Subcutaneous adipose tissue (tissue), 4 donors: Measurements from ENCODE around the gene TRIM14. TPM values are rescaled to one million over a fixed set of nuclear protein-coding genes. Genes with fewer than 3 reads are reported as not detected.

Experiments used
- CTCF ChIP-seq: fragments of 450-650 bp; IDR thresholded peaks from one replicate; pipeline ENCODE4 v1.5.1; 2016; ENCODE audit warnings: low read depth, mild to moderate bottlenecking, control low read depth, antibody characterized with exemption, moderate library complexity
- total RNA-seq, 4 donors: library from RNA; depleted of rRNA; stranded (reverse); fragments of >200 nt; gene quantifications; one replicate each; pipeline ENCODE4 v1.1.0, GENCODE V29; 2016

The TRIM14 gene
- total RNA-seq, 4 donors from 2014 or later = 10.7 to 44.2 (median 18.2) TPM

DNA sequence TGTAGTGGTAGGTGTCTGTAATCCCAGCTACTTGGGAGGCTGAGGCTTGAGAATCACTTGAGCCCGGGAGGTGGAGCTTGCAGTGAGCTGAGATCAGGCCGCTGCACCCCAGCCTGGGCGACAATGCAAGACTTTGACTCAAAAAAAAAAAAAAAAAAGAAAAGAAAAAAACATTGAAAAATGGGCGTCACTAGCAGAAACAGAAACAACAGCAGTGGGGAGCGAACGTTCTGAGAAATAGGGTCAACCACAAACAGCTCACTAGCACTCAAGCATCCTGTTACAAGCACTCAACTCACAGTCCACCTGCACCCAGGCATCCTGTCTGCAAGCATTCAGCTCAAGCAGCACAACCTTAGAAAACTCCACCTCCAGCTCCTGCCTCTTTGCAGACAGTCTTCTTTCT lies 17.2 kb downstream of the TRIM14 start:
- TF ChIP-seq CTCF = no peak

DNA sequence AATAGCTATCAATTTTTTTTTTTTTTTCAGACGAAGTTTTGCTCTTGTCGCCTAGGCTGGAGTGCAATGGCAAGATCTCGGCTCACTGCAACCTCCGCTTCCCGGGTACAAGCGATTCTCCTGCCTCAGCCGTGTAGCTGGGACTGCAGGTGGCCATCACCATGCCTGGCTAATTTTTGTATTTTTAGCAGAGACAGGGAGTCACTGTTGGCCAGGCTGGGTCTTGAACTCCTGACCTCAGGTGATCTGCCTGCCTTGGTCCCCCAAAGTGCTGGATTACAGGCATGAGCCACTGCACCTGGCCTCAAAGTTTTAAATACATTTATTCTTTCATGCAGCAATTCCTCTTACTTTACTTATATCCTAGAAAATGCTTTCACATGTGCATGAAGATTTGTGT lies 17.6 kb downstream of the TRIM14 start:
- TF ChIP-seq CTCF = no peak

DNA sequence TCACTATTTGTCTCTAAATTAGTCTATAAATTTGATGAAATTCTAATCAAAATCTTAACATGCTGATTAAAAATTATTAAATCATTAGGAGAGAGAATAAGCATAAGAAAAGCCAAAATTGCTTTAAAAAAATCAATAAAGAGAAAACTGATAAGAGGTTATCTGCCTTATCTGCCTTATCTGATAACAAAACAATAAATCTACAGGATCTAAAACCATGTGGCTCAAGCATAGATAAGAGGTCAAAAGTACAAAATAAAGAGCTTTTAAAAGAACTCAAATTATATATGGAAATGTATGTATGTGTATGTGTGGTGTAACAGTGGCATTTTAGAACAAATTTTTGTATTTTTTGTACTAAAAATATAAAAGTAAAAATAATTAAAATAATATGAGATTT lies 18.6 kb downstream of the TRIM14 start:
- no peak for TF ChIP-seq CTCF

DNA sequence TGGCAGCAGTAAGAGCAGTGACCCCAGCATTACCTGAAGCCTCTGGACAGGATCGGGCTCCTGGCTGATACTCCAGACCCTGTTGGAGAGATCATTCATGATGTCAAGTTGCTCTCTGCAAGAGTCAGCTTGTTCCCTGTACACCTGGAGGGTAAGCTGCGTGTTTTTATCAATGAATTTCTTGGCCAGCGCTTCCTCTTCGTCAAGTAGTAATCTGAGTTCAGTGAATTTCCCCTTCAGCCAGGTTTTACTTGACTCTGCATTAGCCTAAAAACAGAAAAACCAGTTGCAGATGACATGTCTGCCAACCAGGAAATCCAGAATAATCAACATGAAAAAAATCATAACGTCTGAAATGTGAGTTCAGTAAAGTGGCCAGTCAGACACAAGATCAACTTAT lies 19.1 kb downstream of the TRIM14 start:
- no peak for TF ChIP-seq CTCF

GRCh38 chr9:98099346-98099745 lies 19.7 kb downstream of the TRIM14 start:
- TF ChIP-seq CTCF = no peak

- TF ChIP-seq CTCF = no peak
These were observed 21.2 kb downstream of the TRIM14 start for GRCh38 chr9:98097836-98098235.

DNA sequence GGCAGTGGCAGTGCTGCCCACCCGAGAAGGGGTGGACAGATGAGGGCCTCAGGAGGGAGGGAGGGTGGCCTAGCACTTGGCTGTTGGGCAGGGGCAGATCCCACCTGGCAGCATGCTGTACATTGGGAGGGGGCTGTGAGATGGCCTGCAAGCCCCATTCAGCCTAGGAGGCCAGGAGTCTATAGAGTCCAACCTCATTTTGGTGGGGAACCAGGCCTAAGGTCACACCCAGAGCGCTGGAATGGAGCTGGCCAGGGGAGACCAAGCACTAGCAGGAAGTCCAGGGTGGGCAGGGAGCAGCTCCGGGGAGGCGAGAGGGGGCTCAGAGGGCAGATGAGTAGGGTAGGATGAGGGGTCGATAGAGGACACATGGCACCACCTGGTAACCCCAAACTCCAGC lies 22.9 kb downstream of the TRIM14 start:
- TF ChIP-seq CTCF = no peak
